ENCODE results near the gene MTCH1. TPM values are rescaled to one million over a fixed set of nuclear protein-coding genes. Genes with fewer than 3 reads are reported as not detected.

Gene MTCH1
- total and polyA plus RNA-seq, 9 of the 15 experiments (the other 6 are each of a cell fraction or from before 2014, with no cell fraction given), result 7.9 to 161 (median 118) TPM

GRCh38 chr6:37006793-37007339 is 20.9 kb upstream of the MTCH1 start:
- Histone ChIP-seq H3K36me3 (ENCODE audit: control insufficient read depth, insufficient read depth, low read length) (no peaks in the 10 kb centered on the region), H3K9ac (ENCODE audit: insufficient read depth in 1 of 2, low read depth in 2 of 2, low read length in 2 of 2) (no peak overlapping the region), H3K4me2 (ENCODE audit: insufficient read depth, low read length) (no peak overlapping the region), H3K79me2 (ENCODE audit: control insufficient read depth, insufficient read depth, low read length) (no peaks in the 10 kb centered on the region), H3K9me3 (replicated peaks; ENCODE audit: control insufficient read depth, insufficient read depth, low read depth, low read length) (no peaks in the 10 kb centered on the region), H3K27me3 (ENCODE audit: control insufficient read depth in 2 of 2, insufficient read depth in 2 of 2, low read length in 2 of 2) (peaks cover 19 to 61% of the 10 kb centered on the region in 2 experiments; a peak in 4 of 5 replicates), H3K4me3 (no peak overlapping the region), H3K4me1 (replicated peaks in 1 of 2; ENCODE audit: control insufficient read depth in 2 of 2, insufficient read depth in 2 of 2, low read length in 2 of 2) (peaks cover 2 to 16% of the 10 kb centered on the region in 2 experiments; a peak in 4 of 5 replicates), H2AFZ (ENCODE audit: low read depth, low read length) (no peak overlapping the region), H4K20me1 (replicated peaks; ENCODE audit: control insufficient read depth, insufficient read depth, low read length) (peaks cover 3% of the 10 kb centered on the region; the same call in 1 of the 2 replicates), H3K9me1 (ENCODE audit: control insufficient read depth, insufficient read depth, low read length) (no peaks in the 10 kb centered on the region), H3K27ac (ENCODE audit: extremely low read depth, low read depth, low read length) (no peak overlapping the region)
- BruUV-seq (replicated peaks), result no TSS peak
- ATAC-seq (no peak), FAIRE-seq (no peak), DNase-seq (ENCODE audit: extremely low read depth in 1 of 4, low spot score in 3 of 4) (no peak)
- ChIA-PET CTCF (ENCODE audit: low intra/inter-chr PET ratio) (interaction anchor here (1.4 kb wide), 1 partner anchor 12 kb away, joined by 3 read pairs; no protein-coding TSS in a partner anchor), POLR2A (interaction anchor here (0.5 to 2.1 kb wide), 10 partner anchors 8 to 877 kb away, joined by 3 to 14 read pairs (median 3); no protein-coding TSS in a partner anchor)
- intact Hi-C loops (cut with micrococcal nuclease), result loop anchor here (10.0 kb wide), 1 partner anchor 392 kb away; no protein-coding TSS in a partner anchor
- in situ Hi-C loops (cut with MboI), result loop anchor here (25.0 kb wide), 1 partner anchor 1480 kb away; no protein-coding TSS in a partner anchor
- TF ChIP-seq ZNF77 (CRISPR knock-in tag; IDR thresholded peaks at IDR 0.05) (no peak), RFX5 (IDR thresholded peaks at IDR 0.05; ENCODE audit: low read depth, low read length) (no peak), COPS2 (conservative IDR thresholded peaks at IDR 0.05) (no peak), HOXB6 (CRISPR knock-in tag; IDR thresholded peaks at IDR 0.05; ENCODE audit: borderline replicate concordance) (no peak), GABPA (tag; conservative IDR thresholded peaks at IDR 0.05; ENCODE audit: low read depth) (no peak), ATF3 (IDR thresholded peaks at IDR 0.05) (peak; percentile 33), ATF3 (CRISPR knock-in tag; conservative IDR thresholded peaks at IDR 0.05) (no peak)
- WGBS (ENCODE audit: insufficient coverage, low coverage, missing lambda C conversion rate), result 11% methylated on average over 5 of the region's 5 CpGs
